ENCODE measurements around the gene OSCAR. TPM values are rescaled to one million over a fixed set of nuclear protein-coding genes. Genes with fewer than 3 reads are reported as not detected.

OSCAR gene
- total RNA-seq, 2 donors from 2014 or later: 0.72 TPM; not detected in 1

DNA sequence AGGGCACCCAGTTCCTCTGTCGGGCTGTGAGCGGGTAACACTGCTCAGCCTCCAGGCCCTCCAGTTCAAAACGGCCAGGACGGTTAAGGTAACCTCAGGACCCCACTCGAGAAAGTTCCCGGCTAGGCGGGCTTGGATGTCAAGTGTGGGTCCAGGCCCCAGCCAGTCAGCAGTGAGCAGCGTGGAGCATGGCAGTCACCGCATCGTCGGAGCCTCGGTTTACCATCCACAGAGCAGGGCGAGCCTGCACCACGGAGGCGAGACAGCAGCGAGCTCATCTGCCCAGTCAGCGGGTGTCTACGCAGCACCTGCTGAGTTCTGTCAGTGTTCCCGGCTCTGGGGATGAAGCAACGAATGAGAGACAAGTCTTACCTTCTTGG is 29.0 kb upstream of the OSCAR start:
- peaks cover 0 to 4% of the 10 kb centered on the region in 2 donors for H3K9me3 Mint-ChIP-seq
- H3K36me3 Mint-ChIP-seq: no peaks in the 10 kb centered on the region
- no peak overlapping the region for H3K27ac Mint-ChIP-seq
- ATAC-seq (no peak), DNase-seq (ENCODE audit: low spot score in 2 of 2) (no peak)

DNA sequence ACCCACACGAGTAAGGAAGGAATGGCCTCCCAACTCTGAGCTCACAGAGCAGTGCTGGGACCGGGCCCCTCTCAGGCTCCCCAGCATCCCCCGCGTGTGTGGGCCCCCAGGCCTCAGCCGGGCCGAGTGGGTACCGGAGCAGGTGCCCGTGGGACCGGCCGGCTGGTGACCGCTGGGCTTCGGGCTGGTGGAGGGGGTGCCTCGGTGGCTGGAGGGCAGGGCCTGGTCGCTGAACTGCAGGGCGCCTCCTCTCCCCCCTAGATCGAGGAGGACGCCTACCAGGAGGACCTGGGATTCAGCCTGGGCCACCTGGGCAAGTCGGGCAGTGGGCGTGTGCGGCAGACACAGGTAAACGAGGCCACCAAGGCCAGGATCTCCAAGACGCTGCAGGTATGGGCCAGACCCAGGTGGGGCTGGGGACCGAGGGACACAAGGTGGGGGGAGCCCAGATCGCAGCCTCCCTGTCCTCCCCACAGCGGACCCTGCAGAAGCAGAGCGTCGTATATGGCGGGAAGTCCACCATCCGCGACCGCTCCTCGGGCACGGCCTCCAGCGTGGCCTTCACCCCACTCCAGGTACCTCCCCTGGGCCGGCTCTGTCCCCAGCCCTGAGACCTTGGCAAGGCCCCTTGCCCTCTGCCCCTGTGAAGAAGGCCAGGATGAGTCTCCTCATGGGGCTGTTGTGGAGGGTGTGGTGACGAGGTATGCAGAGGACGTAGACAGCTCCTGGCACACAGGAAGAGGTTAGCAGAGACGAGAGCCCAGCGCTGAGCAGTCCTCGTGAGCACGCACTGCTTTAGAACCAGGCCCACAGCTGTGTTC is 28.4 kb upstream of the OSCAR start:
- DNase-seq (ENCODE audit: low spot score in 2 of 2): no peak
- ATAC-seq: no peak
- no peak overlapping the region for H3K27ac Mint-ChIP-seq
- H3K36me3 Mint-ChIP-seq: no peaks in the 10 kb centered on the region
- H3K9me3 Mint-ChIP-seq: no peaks in the 10 kb centered on the region

- no peak for DNase-seq (ENCODE audit: low spot score in 2 of 2)
- Mint-ChIP-seq H3K9me3 (no peaks in the 10 kb centered on the region), H3K36me3 (no peaks in the 10 kb centered on the region)
These were observed 27.8 kb upstream of the OSCAR start for GRCh38 chr19:54128441-54128725.

GRCh38 chr19:54127688-54128440 is 27.3 kb upstream of the OSCAR start:
- H3K9me3 Mint-ChIP-seq: no peaks in the 10 kb centered on the region
- H3K36me3 Mint-ChIP-seq: no peaks in the 10 kb centered on the region
- H3K27ac Mint-ChIP-seq: no peak overlapping the region
- DNase-seq (ENCODE audit: low spot score in 2 of 2) (no peak), ATAC-seq (no peak)

More at GRCh38 chr19:54128441-54128725, 27.8 kb upstream of the OSCAR start:
- no peak for ATAC-seq
- H3K27ac Mint-ChIP-seq: no peak overlapping the region

DNA sequence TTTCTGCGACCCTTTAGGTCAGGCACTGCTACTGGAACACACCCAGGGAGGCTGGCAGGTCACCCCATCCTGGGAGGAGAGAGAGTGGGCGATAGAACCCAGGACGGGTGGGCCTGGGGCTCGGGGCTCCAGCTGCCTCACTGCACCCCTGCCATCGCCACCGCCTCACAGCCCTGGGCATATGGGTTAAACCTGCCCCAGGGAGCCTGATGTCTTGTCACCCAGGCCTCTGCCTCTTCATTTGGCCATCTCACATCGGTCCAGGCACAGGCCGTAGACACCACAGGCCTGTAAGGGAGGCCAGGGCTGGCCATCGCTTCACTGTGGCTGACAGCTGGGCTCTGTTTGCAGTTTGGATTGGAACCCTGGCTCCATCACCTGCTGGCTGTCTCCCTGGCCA is 25.1 kb upstream of the OSCAR start:
- DNase-seq (ENCODE audit: low spot score in 2 of 2): no peak
- no peaks in the 10 kb centered on the region for H3K36me3 Mint-ChIP-seq

DNA sequence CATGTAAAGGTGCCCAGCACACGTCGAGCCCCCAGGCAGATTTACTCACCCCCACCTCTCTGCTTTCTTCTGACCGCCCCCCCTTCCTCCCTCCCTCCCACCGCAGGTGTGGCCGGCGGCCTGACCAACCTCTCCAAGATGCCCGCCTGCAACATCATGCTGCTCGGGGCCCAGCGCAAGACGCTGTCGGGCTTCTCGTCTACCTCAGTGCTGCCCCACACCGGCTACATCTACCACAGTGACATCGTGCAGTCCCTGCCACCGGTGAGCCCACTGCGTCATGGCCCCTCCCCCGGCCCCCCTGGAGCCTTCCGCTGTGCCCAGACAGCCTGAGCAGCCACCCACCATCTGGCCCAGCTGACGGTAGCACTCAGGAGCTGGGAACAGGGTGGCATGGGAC is 23.8 kb upstream of the OSCAR start:
- no peaks in the 10 kb centered on the region for H3K9me3 Mint-ChIP-seq
- H3K36me3 Mint-ChIP-seq: peaks cover 0 to 6% of the 10 kb centered on the region in 2 donors
- no peak overlapping the region for H3K27ac Mint-ChIP-seq
- ATAC-seq (no peak), DNase-seq (ENCODE audit: low spot score in 2 of 2) (no peak)

More for the DNA sequence above, 25.1 kb upstream of the OSCAR start:
- no peak for ATAC-seq
- Mint-ChIP-seq H3K27ac (no peak overlapping the region), H3K9me3 (no peaks in the 10 kb centered on the region)

DNA sequence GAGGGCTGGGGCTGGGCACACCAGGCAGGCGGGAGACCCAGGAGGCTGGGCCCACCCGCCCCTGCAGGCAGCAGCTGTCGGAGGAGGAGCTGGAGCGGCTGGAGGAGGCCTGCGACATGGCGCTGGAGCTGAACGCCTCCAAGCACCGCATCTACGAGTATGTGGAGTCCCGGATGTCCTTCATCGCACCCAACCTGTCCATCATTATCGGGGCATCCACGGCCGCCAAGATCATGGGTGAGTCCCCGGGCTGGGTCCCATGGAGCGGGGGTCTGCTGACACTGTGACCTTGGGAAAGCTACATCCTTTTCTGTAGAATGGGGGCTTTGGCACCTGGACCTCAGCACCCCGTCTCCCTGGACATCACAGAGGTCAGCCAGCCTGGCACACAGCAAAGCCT is 23.1 kb upstream of the OSCAR start:
- DNase-seq (ENCODE audit: low spot score in 2 of 2): no peak
- ATAC-seq: no peak
- Mint-ChIP-seq H3K27ac (no peak overlapping the region), H3K36me3 (peaks cover 0 to 6% of the 10 kb centered on the region in 2 donors), H3K9me3 (no peaks in the 10 kb centered on the region)

DNA sequence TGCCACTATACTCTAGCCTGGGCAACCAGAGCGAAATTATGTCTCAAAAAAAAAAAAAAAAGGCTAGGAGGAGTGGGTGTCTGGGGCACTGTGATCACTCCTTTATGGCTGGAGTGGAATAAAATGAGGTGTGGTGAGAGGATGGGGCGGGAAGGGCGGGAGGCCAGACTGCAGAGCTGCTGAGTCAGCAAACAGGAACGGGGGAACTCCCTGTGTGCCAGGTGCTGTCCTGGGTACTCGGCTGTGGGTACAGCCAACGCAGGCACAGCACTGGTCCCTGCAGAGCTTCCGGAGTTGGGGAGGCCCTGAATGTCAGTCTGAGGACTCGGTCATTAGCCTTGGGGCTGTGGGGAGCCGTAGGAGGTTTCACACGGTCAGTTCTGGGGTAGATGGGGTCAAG is 20.7 kb upstream of the OSCAR start:
- H3K9me3 Mint-ChIP-seq: no peaks in the 10 kb centered on the region

DNA sequence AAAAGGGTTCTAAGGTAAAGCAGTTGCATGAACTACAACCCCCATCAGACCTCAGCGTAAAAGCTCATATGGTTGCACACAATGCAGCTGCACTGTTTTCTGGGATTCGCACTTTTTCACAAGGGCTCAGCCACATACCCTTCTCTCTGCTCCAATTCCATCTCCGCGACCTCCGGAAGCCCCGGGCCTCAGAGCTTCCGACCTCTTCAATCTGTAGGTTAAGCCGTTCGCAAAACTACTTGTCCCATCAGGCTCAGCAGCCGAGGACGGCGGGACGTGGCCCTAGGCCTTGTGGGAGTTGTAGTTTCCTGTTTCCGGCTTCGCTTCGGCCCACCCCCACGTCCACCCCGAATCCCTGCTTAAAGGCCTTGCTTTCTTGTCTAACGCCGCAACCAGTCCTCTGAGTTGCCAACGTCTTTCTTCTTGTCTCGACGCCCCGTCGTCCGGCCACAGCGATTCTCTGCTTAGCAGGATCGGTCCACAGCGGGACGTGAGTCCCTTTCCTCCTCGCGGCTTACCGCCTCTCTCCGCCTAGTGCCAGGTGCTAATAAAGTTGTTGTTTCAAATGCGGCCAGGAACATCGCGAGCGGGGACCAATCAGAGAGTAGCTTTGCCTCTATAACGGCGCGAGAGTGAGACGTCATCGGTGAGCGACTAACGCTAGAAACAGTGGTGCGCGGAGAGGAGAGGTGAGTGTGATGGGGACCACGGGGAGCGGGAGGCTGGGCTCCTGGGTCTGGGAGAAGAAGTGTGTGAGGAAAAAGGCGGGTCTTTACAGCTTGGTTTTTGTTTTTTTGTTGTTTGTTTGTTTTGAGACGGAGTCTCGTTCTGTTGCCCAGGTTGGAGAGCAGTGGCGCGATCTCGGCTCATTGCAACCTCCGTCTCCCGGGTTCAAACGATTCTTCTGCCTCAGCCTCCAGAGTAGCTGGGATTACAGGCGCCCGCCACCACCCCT is 14.8 kb upstream of the OSCAR start, which contains the start of the genes PRPF31 and TFPT:
PRPF31 (plus strand) TSS at position 646 of the 955 bp plus-strand sequence. CDS start 2,525 bp downstream, outside the sequence.
TFPT (minus strand) TSS at position 549 of the 955 bp plus-strand sequence; CDS start at position 161, 388 bp downstream.
- ATAC-seq (peak; percentile 90 to 96), DNase-seq (ENCODE audit: low spot score in 2 of 2) (peak; percentile 87 to 96)
- no peaks in the 10 kb centered on the region for H3K9me3 Mint-ChIP-seq
- H3K36me3 Mint-ChIP-seq: peaks cover 23 to 47% of the 10 kb centered on the region in 2 donors
- H3K27ac Mint-ChIP-seq: peak within 1 kb of the TSS; percentile 91 to 97

More for the DNA sequence above, 20.7 kb upstream of the OSCAR start:
- ATAC-seq (no peak), DNase-seq (ENCODE audit: low spot score in 2 of 2) (no peak)
- Mint-ChIP-seq H3K36me3 (peaks cover 0 to 6% of the 10 kb centered on the region in 2 donors), H3K27ac (no peak overlapping the region)

GRCh38 chr19:54114340-54115108 is 13.9 kb upstream of the OSCAR start:
- Mint-ChIP-seq H3K27ac (peak overlapping the region; percentile 91 to 97), H3K36me3 (peaks cover 23 to 42% of the 10 kb centered on the region in 2 donors), H3K9me3 (no peaks in the 10 kb centered on the region)
- peak; percentile 40 to 67 for DNase-seq (ENCODE audit: low spot score in 2 of 2)
- ATAC-seq: peak; percentile 46 to 58

- no peaks in the 10 kb centered on the region for H3K9me3 Mint-ChIP-seq
- peak overlapping the region in 1 of 2 donors; percentile 72 for H3K27ac Mint-ChIP-seq
These were observed 9.0 kb upstream of the OSCAR start for GRCh38 chr19:54109651-54110050.

DNA sequence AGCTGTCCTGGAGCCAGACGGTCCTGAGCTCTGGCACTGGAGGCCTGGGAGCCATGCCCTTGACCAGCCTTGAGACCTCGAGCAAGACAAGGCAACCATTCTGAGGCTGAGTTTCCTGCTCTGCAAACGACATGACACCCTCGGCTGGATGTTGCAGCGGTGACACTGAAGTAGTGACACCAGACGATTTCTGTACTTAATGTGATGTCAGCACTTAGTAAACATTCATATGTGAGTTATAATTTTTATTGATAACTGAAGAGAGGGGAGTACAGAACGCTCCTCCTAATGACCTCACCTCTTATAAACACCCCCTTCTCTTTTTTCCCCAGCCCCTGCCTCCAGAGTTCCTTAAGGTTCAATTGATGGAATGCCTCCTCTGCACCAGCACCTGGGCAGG is 7.9 kb upstream of the OSCAR start:
- DNase-seq (ENCODE audit: low spot score in 2 of 2): no peak
- ATAC-seq: no peak
- no peaks in the 10 kb centered on the region for H3K9me3 Mint-ChIP-seq
- peaks cover 5 to 17% of the 10 kb centered on the region in 2 donors for H3K36me3 Mint-ChIP-seq
- H3K27ac Mint-ChIP-seq: no peak overlapping the region

More at GRCh38 chr19:54109651-54110050, 9.0 kb upstream of the OSCAR start:
- peaks cover 11 to 29% of the 10 kb centered on the region in 2 donors for H3K36me3 Mint-ChIP-seq
- DNase-seq (ENCODE audit: low spot score in 2 of 2) (no peak), ATAC-seq (no peak)

- DNase-seq (ENCODE audit: low spot score in 2 of 2) (peak in 1 of 2 donors; percentile 53), ATAC-seq (no peak)
- Mint-ChIP-seq H3K9me3 (no peaks in the 10 kb centered on the region), H3K36me3 (peaks cover 7 to 12% of the 10 kb centered on the region in 2 donors), H3K27ac (no peak overlapping the region)
These were observed 7.4 kb upstream of the OSCAR start for GRCh38 chr19:54107876-54108490.

DNA sequence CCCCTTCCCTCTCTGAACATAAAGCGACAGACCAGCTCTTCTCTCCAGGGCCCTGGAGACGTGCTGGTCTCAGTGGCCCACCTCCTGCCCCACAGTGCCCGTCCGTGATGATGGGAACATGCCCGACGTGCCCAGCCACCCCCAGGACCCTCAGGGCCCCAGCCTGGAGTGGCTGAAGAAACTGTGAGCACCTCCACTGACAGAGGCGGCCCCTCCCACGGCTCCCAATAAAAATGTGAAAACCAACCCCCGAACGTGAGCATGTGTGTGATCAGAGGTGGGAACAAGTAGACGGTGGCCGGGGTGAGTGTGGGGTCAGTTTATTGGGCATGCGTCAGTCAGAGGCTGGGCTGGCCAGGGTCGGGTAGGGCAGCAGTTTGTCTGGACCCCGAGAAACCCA is 6.1 kb upstream of the OSCAR start:
- DNase-seq (ENCODE audit: low spot score in 2 of 2): peak in 1 of 2 donors; percentile 53
- H3K27ac Mint-ChIP-seq: peak overlapping the region in 1 of 2 donors; percentile 53
- peaks cover 6 to 10% of the 10 kb centered on the region in 2 donors for H3K36me3 Mint-ChIP-seq
- H3K9me3 Mint-ChIP-seq: no peaks in the 10 kb centered on the region
- no peak for ATAC-seq

- DNase-seq (ENCODE audit: low spot score in 2 of 2) (peak in 1 of 2 donors; percentile 48), ATAC-seq (no peak)
- Mint-ChIP-seq H3K9me3 (no peaks in the 10 kb centered on the region), H3K27ac (no peak overlapping the region), H3K36me3 (peaks cover 2 to 8% of the 10 kb centered on the region in 2 donors)
These were observed 5.2 kb upstream of the OSCAR start for GRCh38 chr19:54105796-54106195.

All from activated naive CD4-positive, alpha-beta T cell treated with anti-CD3 and anti-CD28 coated beads, Interleukin-2, amount 50 U/mL, for 72 hours (primary cell).